SK-N-SH treated with all-trans-retinoic acid at 6 μM for 48 hours (cell line): ENCODE data around the gene COL16A1.

Experiments used
- ATAC-seq: fragments of 200-7000 bp; cut with Tn5 transposase; 3 replicates; pipeline ENCODE4 v1.9.1; 2020; ENCODE audit warnings: mild to moderate bottlenecking, moderate library complexity
- ARNTL ChIP-seq: fragments of 450-650 bp; formaldehyde crosslinking; IDR thresholded peaks from 2 replicates; pipeline ENCODE4 v1.5.0; 2020; ENCODE audit warnings: low read depth, mild to moderate bottlenecking, moderate library complexity, borderline replicate concordance
- BACH2 ChIP-seq: fragments of 250-450 bp; sonication (Bioruptor Pico); IDR thresholded peaks from 2 replicates; pipeline ENCODE4 v1.9.0; 2021; ENCODE audit warnings: mild to moderate bottlenecking, borderline replicate concordance
- CSDC2 ChIP-seq: fragments of 250-450 bp; sonication (Bioruptor Pico); IDR thresholded peaks from 2 replicates; pipeline ENCODE4 v1.5.0; 2020; ENCODE audit warnings: mild to moderate bottlenecking, moderate library complexity
- ESRRG ChIP-seq: fragments of 250-450 bp; sonication (Bioruptor Pico); IDR thresholded peaks from 2 replicates; pipeline ENCODE4 v1.6.1; 2021; ENCODE audit warnings: mild to moderate bottlenecking
- GLIS3 ChIP-seq: fragments of 250-450 bp; sonication (Bioruptor Pico); IDR thresholded peaks from 2 replicates; pipeline ENCODE4 v1.5.0; 2020; ENCODE audit warnings: mild to moderate bottlenecking, moderate library complexity
- ISL1 ChIP-seq: fragments of 250-450 bp; sonication (Bioruptor Pico); IDR thresholded peaks from 2 replicates; pipeline ENCODE4 v2.1.2; 2022; ENCODE audit warnings: mild to moderate bottlenecking, moderate library complexity
- OSR1 ChIP-seq: fragments of 250-450 bp; sonication (Bioruptor Pico); IDR thresholded peaks from 2 replicates; pipeline ENCODE4 v1.8.0; 2022; ENCODE audit warnings: moderate library complexity, mild to moderate bottlenecking, inconsistent platforms
- PPARA ChIP-seq: fragments of 250-450 bp; sonication (Bioruptor Pico); IDR thresholded peaks from 2 replicates; pipeline ENCODE4 v1.5.0; 2020; ENCODE audit warnings: mild to moderate bottlenecking, borderline replicate concordance
- SNAI2 ChIP-seq: fragments of 250-450 bp; sonication (Bioruptor Pico); IDR thresholded peaks from 2 replicates; pipeline ENCODE4 v1.5.0; 2020; ENCODE audit warnings: mild to moderate bottlenecking, moderate library complexity
- TCF4 ChIP-seq: fragments of 250-450 bp; sonication (Bioruptor Pico); IDR thresholded peaks from 2 replicates; pipeline ENCODE4 v1.8.0; 2021; ENCODE audit warnings: mild to moderate bottlenecking, moderate library complexity, borderline replicate concordance
- TOX ChIP-seq: fragments of 250-450 bp; sonication (Bioruptor Pico); IDR thresholded peaks from 2 replicates; pipeline ENCODE4 v1.8.0; 2021; ENCODE audit warnings: mild to moderate bottlenecking, moderate library complexity, borderline replicate concordance
- ZC3H10 ChIP-seq: fragments of 250-450 bp; sonication (Bioruptor Pico); IDR thresholded peaks from 2 replicates; pipeline ENCODE4 v1.5.1; 2021; ENCODE audit warnings: mild to moderate bottlenecking, moderate library complexity
- ZFP3 ChIP-seq: fragments of 250-450 bp; sonication (Bioruptor Pico); IDR thresholded peaks from 2 replicates; pipeline ENCODE4 v1.5.0; 2020; ENCODE audit warnings: mild to moderate bottlenecking, moderate library complexity
- ZFP30 ChIP-seq: fragments of 450-650 bp; formaldehyde crosslinking; IDR thresholded peaks from 2 replicates; pipeline ENCODE4 v1.5.0; 2022; ENCODE audit warnings: mild to moderate bottlenecking, moderate library complexity
- ZNF70 ChIP-seq: fragments of 450-650 bp; formaldehyde crosslinking; IDR thresholded peaks from 2 replicates; pipeline ENCODE4 v1.5.0; 2020; ENCODE audit warnings: mild to moderate bottlenecking, moderate library complexity
- ZNF8 ChIP-seq: fragments of 450-650 bp; formaldehyde crosslinking; IDR thresholded peaks from 2 replicates; pipeline ENCODE4 v1.5.0; 2020; ENCODE audit warnings: mild to moderate bottlenecking, moderate library complexity
- TF ChIP-seq, protein P1 (sequence below): fragments of 250-450 bp; sonication (Bioruptor Pico); IDR thresholded peaks from 2 replicates; pipeline ENCODE4 v1.5.0; 2020; ENCODE audit warnings: mild to moderate bottlenecking, moderate library complexity
- TF ChIP-seq, protein P2 (sequence below): fragments of 250-450 bp; sonication (Bioruptor Pico); IDR thresholded peaks from 2 replicates; pipeline ENCODE4 v1.8.0; 2020; ENCODE audit warnings: mild to moderate bottlenecking, moderate library complexity, borderline replicate concordance
- TF ChIP-seq, protein P3 (sequence below): fragments of 250-450 bp; sonication (Bioruptor Pico); IDR thresholded peaks from 2 replicates; pipeline ENCODE4 v1.5.1; 2020; ENCODE audit warnings: low read depth, mild to moderate bottlenecking, moderate library complexity
- TF ChIP-seq, protein P4 (sequence below): fragments of 250-450 bp; sonication (Bioruptor Pico); IDR thresholded peaks from 2 replicates; pipeline ENCODE4 v1.8.0; 2021; ENCODE audit warnings: low read depth, mild to moderate bottlenecking, moderate library complexity, borderline replicate concordance

COL16A1 gene

DNA sequence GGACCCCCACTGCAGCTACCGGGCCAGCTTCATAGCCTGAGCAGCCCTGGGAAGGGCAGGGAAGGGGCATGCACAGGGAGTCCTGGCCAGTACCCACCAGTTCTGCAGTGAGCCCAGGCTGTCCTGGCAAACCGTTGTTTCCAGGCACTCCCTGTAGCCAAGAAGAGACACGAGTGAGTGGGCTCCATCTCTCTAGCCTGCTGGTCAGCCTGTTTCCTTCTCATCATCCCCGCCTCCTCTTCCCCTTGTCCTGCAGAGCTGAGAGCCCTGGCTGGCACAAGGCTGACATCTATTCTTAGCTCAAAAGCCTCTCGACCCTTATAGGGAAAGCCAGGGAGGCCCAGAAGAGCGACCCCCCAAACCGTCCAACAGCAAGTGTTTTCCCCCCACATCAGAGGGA lies 28.7 kb downstream of the COL16A1 start:
- no peak for ATAC-seq
- TF ChIP-seq, protein P1, sequence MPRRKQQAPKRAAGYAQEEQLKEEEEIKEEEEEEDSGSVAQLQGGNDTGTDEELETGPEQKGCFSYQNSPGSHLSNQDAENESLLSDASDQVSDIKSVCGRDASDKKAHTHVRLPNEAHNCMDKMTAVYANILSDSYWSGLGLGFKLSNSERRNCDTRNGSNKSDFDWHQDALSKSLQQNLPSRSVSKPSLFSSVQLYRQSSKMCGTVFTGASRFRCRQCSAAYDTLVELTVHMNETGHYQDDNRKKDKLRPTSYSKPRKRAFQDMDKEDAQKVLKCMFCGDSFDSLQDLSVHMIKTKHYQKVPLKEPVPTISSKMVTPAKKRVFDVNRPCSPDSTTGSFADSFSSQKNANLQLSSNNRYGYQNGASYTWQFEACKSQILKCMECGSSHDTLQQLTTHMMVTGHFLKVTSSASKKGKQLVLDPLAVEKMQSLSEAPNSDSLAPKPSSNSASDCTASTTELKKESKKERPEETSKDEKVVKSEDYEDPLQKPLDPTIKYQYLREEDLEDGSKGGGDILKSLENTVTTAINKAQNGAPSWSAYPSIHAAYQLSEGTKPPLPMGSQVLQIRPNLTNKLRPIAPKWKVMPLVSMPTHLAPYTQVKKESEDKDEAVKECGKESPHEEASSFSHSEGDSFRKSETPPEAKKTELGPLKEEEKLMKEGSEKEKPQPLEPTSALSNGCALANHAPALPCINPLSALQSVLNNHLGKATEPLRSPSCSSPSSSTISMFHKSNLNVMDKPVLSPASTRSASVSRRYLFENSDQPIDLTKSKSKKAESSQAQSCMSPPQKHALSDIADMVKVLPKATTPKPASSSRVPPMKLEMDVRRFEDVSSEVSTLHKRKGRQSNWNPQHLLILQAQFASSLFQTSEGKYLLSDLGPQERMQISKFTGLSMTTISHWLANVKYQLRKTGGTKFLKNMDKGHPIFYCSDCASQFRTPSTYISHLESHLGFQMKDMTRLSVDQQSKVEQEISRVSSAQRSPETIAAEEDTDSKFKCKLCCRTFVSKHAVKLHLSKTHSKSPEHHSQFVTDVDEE (CRISPR knock-in tag): no peak
- no peak for TF ChIP-seq ZC3H10 (CRISPR knock-in tag)
- no peak for TF ChIP-seq ZFP3 (CRISPR knock-in tag)
- TF ChIP-seq, protein P2, sequence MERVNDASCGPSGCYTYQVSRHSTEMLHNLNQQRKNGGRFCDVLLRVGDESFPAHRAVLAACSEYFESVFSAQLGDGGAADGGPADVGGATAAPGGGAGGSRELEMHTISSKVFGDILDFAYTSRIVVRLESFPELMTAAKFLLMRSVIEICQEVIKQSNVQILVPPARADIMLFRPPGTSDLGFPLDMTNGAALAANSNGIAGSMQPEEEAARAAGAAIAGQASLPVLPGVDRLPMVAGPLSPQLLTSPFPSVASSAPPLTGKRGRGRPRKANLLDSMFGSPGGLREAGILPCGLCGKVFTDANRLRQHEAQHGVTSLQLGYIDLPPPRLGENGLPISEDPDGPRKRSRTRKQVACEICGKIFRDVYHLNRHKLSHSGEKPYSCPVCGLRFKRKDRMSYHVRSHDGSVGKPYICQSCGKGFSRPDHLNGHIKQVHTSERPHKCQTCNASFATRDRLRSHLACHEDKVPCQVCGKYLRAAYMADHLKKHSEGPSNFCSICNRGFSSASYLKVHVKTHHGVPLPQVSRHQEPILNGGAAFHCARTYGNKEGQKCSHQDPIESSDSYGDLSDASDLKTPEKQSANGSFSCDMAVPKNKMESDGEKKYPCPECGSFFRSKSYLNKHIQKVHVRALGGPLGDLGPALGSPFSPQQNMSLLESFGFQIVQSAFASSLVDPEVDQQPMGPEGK (CRISPR knock-in tag): no peak
- TF ChIP-seq, protein P3, sequence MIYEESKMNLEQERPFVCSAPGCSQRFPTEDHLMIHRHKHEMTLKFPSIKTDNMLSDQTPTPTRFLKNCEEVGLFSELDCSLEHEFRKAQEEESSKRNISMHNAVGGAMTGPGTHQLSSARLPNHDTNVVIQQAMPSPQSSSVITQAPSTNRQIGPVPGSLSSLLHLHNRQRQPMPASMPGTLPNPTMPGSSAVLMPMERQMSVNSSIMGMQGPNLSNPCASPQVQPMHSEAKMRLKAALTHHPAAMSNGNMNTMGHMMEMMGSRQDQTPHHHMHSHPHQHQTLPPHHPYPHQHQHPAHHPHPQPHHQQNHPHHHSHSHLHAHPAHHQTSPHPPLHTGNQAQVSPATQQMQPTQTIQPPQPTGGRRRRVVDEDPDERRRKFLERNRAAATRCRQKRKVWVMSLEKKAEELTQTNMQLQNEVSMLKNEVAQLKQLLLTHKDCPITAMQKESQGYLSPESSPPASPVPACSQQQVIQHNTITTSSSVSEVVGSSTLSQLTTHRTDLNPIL (CRISPR knock-in tag): no peak
- no peak for TF ChIP-seq ZNF70 (CRISPR knock-in tag)
- no peak for TF ChIP-seq PPARA (CRISPR knock-in tag)
- TF ChIP-seq ARNTL: no peak
- TF ChIP-seq TCF4: no peak
- TF ChIP-seq GLIS3: no peak
- TF ChIP-seq, protein P4, sequence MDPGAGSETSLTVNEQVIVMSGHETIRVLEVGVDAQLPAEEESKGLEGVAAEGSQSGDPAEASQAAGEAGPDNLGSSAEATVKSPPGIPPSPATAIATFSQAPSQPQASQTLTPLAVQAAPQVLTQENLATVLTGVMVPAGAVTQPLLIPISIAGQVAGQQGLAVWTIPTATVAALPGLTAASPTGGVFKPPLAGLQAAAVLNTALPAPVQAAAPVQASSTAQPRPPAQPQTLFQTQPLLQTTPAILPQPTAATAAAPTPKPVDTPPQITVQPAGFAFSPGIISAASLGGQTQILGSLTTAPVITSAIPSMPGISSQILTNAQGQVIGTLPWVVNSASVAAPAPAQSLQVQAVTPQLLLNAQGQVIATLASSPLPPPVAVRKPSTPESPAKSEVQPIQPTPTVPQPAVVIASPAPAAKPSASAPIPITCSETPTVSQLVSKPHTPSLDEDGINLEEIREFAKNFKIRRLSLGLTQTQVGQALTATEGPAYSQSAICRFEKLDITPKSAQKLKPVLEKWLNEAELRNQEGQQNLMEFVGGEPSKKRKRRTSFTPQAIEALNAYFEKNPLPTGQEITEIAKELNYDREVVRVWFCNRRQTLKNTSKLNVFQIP (CRISPR knock-in tag): no peak
- no peak for TF ChIP-seq BACH2
- TF ChIP-seq ESRRG (CRISPR knock-in tag): no peak
- no peak for TF ChIP-seq ZNF8
- no peak for TF ChIP-seq OSR1 (CRISPR knock-in tag)
- TF ChIP-seq SNAI2: no peak
- TF ChIP-seq ZFP30 (CRISPR knock-in tag): no peak
- TF ChIP-seq, all 23 proteins: peak for 0

DNA sequence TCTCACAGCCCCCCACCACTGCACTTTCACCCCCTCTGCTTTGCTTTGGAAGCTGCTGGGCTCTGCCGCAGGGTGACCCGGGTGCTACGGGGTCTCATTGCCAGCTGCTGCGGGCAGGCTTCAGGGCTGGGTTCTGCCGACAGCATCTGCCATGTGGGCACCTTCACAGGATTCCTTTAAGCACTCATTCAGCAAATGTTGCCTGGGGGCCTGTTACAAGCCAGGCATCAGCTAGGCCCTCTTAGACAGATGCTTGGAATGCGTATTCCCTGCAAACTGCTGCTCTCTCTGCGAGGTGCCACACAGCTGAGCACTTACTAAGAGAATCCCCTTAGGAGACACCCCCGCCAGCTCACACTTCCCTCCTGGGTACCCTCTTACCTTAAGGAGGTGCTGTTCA lies 29.2 kb downstream of the COL16A1 start:
- no peak for ATAC-seq
- TF ChIP-seq CSDC2: no peak
- TF ChIP-seq ZNF8: no peak
- no peak for TF ChIP-seq SNAI2
- no peak for TF ChIP-seq TOX
- TF ChIP-seq, protein P1 (CRISPR knock-in tag): no peak
- no peak for TF ChIP-seq ESRRG (CRISPR knock-in tag)
- TF ChIP-seq GLIS3: no peak
- no peak for TF ChIP-seq ISL1 (CRISPR knock-in tag)
- TF ChIP-seq, protein P2 (CRISPR knock-in tag): no peak
